Esophagus squamous epithelium (tissue), 4 donors: ENCODE results near the gene ASNS.

ENCODE experiments used
- CTCF ChIP-seq, 6 experiments: fragments of 450-650 bp in 4 of 6; fragments of 200-600 bp in 2 of 6; sonication (generic) in 2 of 6; IDR thresholded peaks; one replicate each; pipeline ENCODE4 v1.5.1; 2016 to 2019; ENCODE audit warnings: antibody characterized with exemption in 6 of 6, mild to moderate bottlenecking in 4 of 6, moderate library complexity in 4 of 6
- POLR2A ChIP-seq, 4 donors: fragments of 450-650 bp; IDR thresholded peaks; one replicate each; pipeline ENCODE4 v1.6.1; 2017; ENCODE audit warnings: antibody characterized with exemption in 4 of 4, mild to moderate bottlenecking in 4 of 4, moderate library complexity in 3 of 4

- TF ChIP-seq CTCF (IDR thresholded peaks at IDR 0.05) (no peak), POLR2A (IDR thresholded peaks at IDR 0.05) (peak in 2 of 4 donors; percentile 50 to 75)
These were observed at the start of gene ASNS for GRCh38 chr7:97872025-97872669.
